Hepatocyte (in vitro differentiated cells): ENCODE measurements around the gene DAB2IP. TPM values are rescaled to one million over a fixed set of nuclear protein-coding genes. Genes with fewer than 3 reads are reported as not detected.

Experiments used
- DNase-seq: peaks from one replicate; pipeline ENCODE4 v3.0.0-alpha.2; 2016; ENCODE audit warnings: low spot score
- H2AFZ ChIP-seq: fragments of 200-600 bp; sonication (generic); 2 replicates; pipeline ENCODE4 v1.6.0; 2016; ENCODE audit warnings: antibody characterized with exemption, mild to moderate bottlenecking
- H3K27ac ChIP-seq: fragments of 200-600 bp; sonication (generic); 2 replicates; pipeline ENCODE4 v1.5.1; 2016; ENCODE audit warnings: mild to moderate bottlenecking
- H3K27me3 ChIP-seq: fragments of 200-600 bp; sonication (generic); 2 replicates; pipeline ENCODE4 v1.6.1; 2016
- H3K36me3 ChIP-seq: fragments of 200-600 bp; sonication (generic); replicated peaks from 2 replicates; pipeline ENCODE4 v1.5.1; 2016; ENCODE audit warnings: low read depth; ENCODE audit not compliant: insufficient read depth
- H3K4me1 ChIP-seq: fragments of 200-600 bp; sonication (generic); 2 replicates; pipeline ENCODE4 v1.5.1; 2016; ENCODE audit warnings: mild to moderate bottlenecking, moderate library complexity; ENCODE audit not compliant: insufficient read depth
- H3K4me2 ChIP-seq: fragments of 200-600 bp; sonication (generic); 2 replicates; pipeline ENCODE4 v1.6.0; 2016
- H3K4me3 ChIP-seq: fragments of 200-600 bp; sonication (generic); 2 replicates; pipeline ENCODE4 v1.5.1; 2016; ENCODE audit warnings: mild to moderate bottlenecking
- H3K79me2 ChIP-seq: fragments of 200-600 bp; sonication (generic); 2 replicates; pipeline ENCODE4 v1.6.0; 2017; ENCODE audit warnings: mild to moderate bottlenecking
- H3K9me2 ChIP-seq: fragments of 200-600 bp; sonication (generic); replicated peaks from 2 replicates; pipeline ENCODE4 v1.6.0; 2017; ENCODE audit warnings: mild to moderate bottlenecking; ENCODE audit not compliant: insufficient read depth
- H3K9me3 ChIP-seq: fragments of 200-600 bp; sonication (generic); 2 replicates; pipeline ENCODE4 v1.5.1; 2016; ENCODE audit warnings: low read depth, mild to moderate bottlenecking
- H4K20me1 ChIP-seq: fragments of 200-600 bp; sonication (generic); 2 replicates; pipeline ENCODE4 v1.6.0; 2016; ENCODE audit warnings: mild to moderate bottlenecking; ENCODE audit not compliant: insufficient read depth, poor library complexity, severe bottlenecking
- CTCF ChIP-seq: fragments of 200-600 bp; sonication (generic); IDR thresholded peaks from 2 replicates; pipeline ENCODE4 v1.5.1; 2016; ENCODE audit warnings: antibody characterized with exemption, mild to moderate bottlenecking; ENCODE audit not compliant: poor library complexity
- EZH2 ChIP-seq: fragments of 200-600 bp; sonication (generic); IDR thresholded peaks from 2 replicates; pipeline ENCODE4 v1.6.1; 2016; ENCODE audit warnings: antibody characterized with exemption, mild to moderate bottlenecking, borderline replicate concordance
- EZH2phosphoT487 ChIP-seq: fragments of 200-600 bp; sonication (generic); IDR thresholded peaks from one replicate; pipeline ENCODE4 v1.6.1; 2018; ENCODE audit warnings: antibody characterized with exemption, mild to moderate bottlenecking, low read depth, moderate library complexity; ENCODE audit not compliant: unreplicated experiment, severe bottlenecking
- WGBS: methylation state at CpG from one replicate; pipeline ENCODE4 v1.1.6; 2016; ENCODE audit warnings: low lambda C conversion rate; ENCODE audit errors: missing lambda C conversion rate; 5-methylcytosine and 5-hydroxymethylcytosine counted together
- polyA plus RNA-seq: library from polyadenylated mRNA; unstranded; fragments of >200 nt; fragmentation: Nextera tagmentation; extraction: Ambion mirVana; gene quantifications from 2 replicates; pipeline ENCODE4 v1.2.1, GENCODE V29; 2016
- total RNA-seq: library from RNA; depleted of rRNA; stranded (reverse); fragments of >200 nt; gene quantifications from 2 replicates; pipeline ENCODE4 v1.2.3, GENCODE V29; 2014

The DAB2IP gene
- total and polyA plus RNA-seq, 2 experiments from 2014 or later, result 11.6 to 31.0 TPM

- H3K4me2 ChIP-seq, result peak overlapping the region; percentile 91
- H4K20me1 ChIP-seq, result peaks cover 45% of the 10 kb centered on the region
- TF ChIP-seq EZH2phosphoT487, result no peak
- TF ChIP-seq CTCF, result peak; percentile 35
- TF ChIP-seq EZH2, result no peak
- H3K79me2 ChIP-seq, result peaks cover 72% of the 10 kb centered on the region
- H2AFZ ChIP-seq, result no peak overlapping the region
- no peaks in the 10 kb centered on the region for H3K9me2 ChIP-seq
- peak overlapping the region; percentile 53 for H3K27ac ChIP-seq
- H3K36me3 ChIP-seq, result no peaks in the 10 kb centered on the region
- WGBS, result 48% methylated on average over 9 of the region's 9 CpGs
- H3K4me1 ChIP-seq, result peaks cover 42% of the 10 kb centered on the region
- DNase-seq, result peak; percentile 50
- H3K9me3 ChIP-seq, result no peaks in the 10 kb centered on the region
- H3K4me3 ChIP-seq, result no peak overlapping the region
- no peaks in the 10 kb centered on the region for H3K27me3 ChIP-seq
Observed at GRCh38 chr9:121735065-121735792, 83.8 kb downstream of the DAB2IP start.

- Histone ChIP-seq H3K79me2 (peaks cover 72% of the 10 kb centered on the region), H3K9me3 (no peaks in the 10 kb centered on the region), H3K9me2 (no peaks in the 10 kb centered on the region), H3K36me3 (no peaks in the 10 kb centered on the region), H2AFZ (peak overlapping the region; percentile 41), H3K4me3 (peak overlapping the region; percentile 19), H3K4me2 (peak overlapping the region; percentile 91), H3K27ac (peak overlapping the region; percentile 91), H3K4me1 (peaks cover 42% of the 10 kb centered on the region), H3K27me3 (no peaks in the 10 kb centered on the region), H4K20me1 (peaks cover 41% of the 10 kb centered on the region)
- TF ChIP-seq EZH2phosphoT487 (no peak), EZH2 (no peak), CTCF (no peak)
- 14% methylated on average over 29 of the region's 57 CpGs for WGBS
- DNase-seq, result peak; percentile 84
Observed at GRCh38 chr9:121735793-121736770, 84.6 kb downstream of the DAB2IP start.

GRCh38 chr9:121736934-121737462 lies 85.6 kb downstream of the DAB2IP start:
- H4K20me1 ChIP-seq, result peaks cover 35% of the 10 kb centered on the region
- no peaks in the 10 kb centered on the region for H3K9me2 ChIP-seq
- peak overlapping the region; percentile 41 for H2AFZ ChIP-seq
- H3K4me2 ChIP-seq, result peak overlapping the region; percentile 91
- peak; percentile 69 for DNase-seq
- peak overlapping the region; percentile 91 for H3K27ac ChIP-seq
- no peaks in the 10 kb centered on the region for H3K9me3 ChIP-seq
- H3K79me2 ChIP-seq, result peaks cover 74% of the 10 kb centered on the region
- H3K4me1 ChIP-seq, result peaks cover 50% of the 10 kb centered on the region
- no peak overlapping the region for H3K4me3 ChIP-seq
- H3K36me3 ChIP-seq, result no peaks in the 10 kb centered on the region
- WGBS, result 79% methylated on average over 13 of the region's 13 CpGs
- no peaks in the 10 kb centered on the region for H3K27me3 ChIP-seq
- no peak for TF ChIP-seq EZH2
- no peak for TF ChIP-seq EZH2phosphoT487
- TF ChIP-seq CTCF, result no peak
